ENCODE results near the gene ABCD2.
"Not testable (repeated sequence)": the region's sequence is repeated elsewhere in the genome, so short reads cannot be mapped to it uniquely, and the experiment has no call there.

GRCh38 chr12:39544211-39544610 is 75.4 kb downstream of the ABCD2 start:
- not testable (repeated sequence) for TF ChIP-seq POLR2A (IDR thresholded peaks at IDR 0.05; ENCODE audit: extremely low read depth, insufficient read length); CTCF (IDR thresholded peaks at IDR 0.05; ENCODE audit: low read depth, low read length); MAX (IDR thresholded peaks at IDR 0.05; ENCODE audit: low read depth, low read length)

Data from NB4 (cell line).